ENCODE data around the gene APLN.
A peak's percentile ranks its signal among the peaks of the same experiment; 100 is the strongest.

The APLN gene

DNA sequence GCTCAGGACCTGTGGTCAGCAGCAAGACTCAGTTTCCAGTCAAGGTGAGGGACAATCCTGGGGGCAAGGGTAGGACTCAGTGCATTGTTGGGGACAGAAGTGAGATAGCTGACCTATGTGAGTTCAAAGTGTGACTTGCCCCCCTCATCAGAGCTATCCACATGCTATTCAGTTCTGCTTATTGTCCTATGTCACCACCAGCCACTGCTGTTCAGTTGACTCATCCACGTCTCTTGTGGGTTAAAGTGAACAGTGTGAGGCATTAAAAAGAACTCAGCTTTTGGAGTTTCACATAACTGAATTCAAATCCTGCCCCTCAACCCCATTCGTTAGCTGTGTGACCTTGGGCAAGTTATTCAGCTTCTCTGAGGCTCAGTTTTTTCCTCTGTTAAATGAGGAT, 4.4 kb upstream of the APLN start:
- DNase-seq = no peak

DNA sequence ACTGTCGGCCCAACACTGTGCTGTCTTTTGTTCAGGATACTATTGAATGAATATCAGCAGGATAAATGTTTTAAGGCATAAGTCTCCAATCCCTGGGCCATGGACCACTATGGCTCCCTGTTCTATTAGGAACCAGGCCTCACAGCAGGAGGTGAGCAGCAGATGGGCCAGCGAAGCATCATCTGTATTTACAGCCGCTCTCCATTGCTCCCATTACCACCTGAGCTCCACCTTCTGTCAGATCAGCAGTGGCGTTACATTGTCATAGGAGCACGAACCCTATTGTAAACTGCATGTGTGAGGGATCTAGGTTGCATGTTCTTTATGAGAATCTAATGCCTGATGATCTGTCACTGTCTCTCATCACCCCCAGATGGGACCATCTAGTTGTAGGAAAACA, 3.7 kb upstream of the APLN start:
- no peak for DNase-seq

DNA sequence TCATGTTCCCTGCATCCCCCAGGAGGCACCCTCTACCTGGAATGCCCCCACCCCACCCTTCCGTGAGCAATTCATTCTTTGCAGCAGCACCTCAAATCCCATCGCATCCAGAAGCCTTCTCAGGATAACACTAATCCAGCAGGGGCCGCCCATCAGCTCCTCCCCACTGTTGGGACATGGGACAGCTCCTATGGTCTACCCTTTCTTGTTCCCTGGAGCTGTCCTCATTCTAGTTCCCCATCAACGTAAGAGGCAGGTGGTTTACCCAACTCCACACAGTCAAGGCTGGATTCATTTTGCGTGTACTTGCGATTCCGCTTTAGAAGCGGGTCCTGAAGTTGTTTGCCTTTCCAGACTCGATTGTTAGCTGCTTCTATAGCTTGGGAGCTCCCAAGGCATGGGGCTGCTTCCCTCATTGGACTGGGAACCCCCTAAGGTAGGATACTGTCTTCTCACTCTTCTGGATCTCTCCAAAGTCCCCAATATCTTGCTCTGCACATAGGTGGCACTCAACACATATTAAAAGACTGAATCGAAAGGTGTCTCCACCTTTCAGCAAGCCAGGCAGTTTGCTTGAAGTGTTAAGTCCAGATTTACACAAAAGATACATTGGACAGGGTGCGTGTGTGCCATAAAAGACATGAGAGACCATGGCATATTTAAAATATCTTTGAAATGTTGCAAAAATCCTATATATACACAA, 942 bp upstream of the APLN start:
- peak; percentile 39 for DNase-seq

DNA sequence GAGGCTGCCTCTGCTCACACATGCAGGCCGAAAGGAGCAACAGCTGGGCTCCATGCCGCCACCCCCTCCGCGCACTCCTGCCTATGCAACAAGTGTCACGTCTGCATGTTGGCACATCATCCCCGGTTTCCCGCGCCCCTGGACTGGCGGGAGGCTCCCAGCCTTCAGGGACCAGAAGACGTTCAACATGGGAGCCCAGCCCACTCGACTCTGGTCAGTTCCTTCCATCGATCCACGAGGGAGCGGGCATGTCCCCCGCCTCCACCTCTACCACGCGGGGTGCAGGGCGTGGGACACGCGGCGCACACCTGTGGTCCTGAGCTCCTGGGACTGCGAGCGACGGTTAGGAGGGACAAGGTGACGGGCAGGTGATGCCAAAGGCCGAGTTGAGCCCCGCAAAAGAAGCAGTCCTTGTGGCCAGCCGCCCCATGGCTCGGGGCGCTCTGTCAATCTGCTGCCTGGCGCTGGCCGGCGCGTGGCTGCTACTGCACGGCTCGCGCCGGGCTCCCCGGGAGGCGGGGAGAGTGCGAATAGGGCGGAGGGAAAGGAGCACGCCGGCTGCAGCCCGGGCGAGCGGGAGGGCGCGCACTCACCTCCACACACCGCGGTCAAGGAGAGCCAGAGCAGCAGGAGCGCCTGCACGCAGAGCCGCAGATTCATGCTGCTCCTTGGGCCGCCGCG, 645 bp downstream of the APLN start:
- DNase-seq = peak; percentile 5

DNA sequence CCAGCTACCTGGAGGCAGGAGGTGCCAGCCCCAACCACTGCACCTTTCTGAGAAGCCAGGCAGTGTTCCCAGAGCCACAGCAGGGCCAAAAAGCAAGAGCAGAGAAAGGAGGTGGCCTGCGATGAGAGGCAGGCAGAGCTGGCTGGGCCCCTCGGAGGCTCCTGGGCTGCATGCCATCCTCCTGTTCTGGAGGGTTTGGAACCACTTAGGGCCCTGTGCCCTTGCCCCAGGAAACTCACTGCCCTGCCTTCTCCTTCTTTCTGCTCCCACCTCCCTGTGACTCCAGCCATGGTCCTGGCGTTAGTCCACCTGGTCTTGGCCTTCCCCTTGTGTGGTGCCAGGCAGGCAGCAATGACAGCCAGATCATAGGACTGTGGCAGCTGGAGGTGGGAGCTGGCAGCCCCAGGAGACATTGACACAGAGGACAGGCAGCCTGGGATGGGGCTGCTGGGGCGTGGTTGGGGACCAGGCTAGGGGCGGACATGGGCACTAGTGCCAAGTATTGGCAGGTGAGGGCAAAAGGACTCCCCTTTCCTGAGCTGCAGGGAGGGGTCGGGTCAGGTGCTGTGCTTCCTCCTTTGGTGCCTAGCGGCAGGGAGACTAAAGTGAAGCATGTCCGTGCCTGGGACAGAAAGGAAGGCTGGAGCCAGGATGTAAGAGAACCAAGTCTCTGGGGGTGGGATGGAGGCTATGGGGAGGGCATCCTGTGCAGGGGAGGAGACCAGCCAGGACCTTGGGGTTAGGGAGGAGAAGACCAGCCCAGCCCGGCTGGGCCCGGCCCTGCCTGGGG, 1.4 kb downstream of the APLN start:
- DNase-seq = no peak

DNA sequence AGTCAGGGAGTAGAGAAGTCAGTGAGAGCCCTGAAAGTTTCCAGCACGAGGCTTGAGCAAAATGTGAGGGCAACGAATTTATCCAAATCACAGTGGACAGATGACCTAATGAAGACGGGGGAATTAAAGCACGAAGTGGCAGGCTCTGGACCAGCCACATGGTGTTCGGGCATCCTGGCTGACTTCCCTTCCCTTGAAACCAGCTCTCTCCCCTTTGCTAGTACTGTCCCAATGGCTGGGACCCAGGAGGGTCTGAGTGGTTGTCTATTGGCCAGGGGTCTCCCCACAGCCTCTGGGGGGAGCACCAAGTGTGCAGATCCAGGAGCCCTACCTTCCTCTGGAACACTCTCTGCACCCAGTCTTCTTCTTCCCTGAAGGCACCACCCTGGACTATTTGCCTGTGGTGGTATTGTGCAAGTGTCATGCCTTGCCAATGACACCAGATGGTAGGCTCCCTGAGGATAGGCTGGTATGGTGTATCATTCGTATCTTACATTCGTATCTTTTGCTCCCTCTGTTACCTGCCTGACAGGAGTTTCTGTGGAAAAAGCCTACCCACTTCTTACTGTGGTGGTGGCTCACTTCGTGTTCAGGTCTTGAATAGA, 2.1 kb downstream of the APLN start:
- no peak for DNase-seq

DNA sequence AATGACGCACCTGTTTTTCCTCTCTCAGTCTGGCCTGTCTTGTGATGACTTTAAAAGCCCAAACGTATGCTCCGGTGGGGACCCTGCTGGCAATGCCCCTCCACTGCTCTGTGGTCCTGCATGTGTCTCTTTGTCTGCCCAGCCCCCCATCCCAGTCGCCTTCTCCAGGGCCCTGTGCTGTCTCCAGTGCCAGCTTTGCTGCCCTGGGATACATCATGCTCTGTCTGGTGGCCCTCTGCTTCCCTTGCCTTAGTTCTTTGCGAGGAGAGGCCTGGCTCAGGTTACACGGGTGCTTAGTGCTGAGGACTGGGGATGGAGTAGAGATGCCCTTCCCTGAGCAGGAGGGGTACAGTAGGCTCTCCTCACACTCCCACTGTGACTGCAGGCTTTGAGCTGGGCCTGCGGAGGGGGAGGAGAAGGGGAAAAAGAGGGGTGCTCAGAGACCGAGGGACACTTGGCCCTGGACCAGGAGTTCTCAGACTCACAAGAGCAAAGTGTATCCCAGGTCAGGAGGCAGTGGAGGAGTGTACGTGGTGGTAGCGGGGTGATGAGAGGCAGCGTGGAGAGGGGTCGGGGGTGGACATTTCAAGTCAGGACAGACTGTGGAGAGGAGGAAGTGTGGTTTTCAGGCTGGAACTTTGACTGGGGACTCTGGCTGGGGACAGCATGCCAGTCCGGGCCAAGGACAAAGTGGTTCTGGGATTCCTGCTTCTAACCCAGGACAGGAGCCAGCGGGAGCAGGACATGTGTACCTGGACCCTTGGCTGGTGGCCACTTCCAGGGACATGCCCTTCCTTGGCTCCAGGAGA, 2.8 kb downstream of the APLN start:
- no peak for DNase-seq

DNA sequence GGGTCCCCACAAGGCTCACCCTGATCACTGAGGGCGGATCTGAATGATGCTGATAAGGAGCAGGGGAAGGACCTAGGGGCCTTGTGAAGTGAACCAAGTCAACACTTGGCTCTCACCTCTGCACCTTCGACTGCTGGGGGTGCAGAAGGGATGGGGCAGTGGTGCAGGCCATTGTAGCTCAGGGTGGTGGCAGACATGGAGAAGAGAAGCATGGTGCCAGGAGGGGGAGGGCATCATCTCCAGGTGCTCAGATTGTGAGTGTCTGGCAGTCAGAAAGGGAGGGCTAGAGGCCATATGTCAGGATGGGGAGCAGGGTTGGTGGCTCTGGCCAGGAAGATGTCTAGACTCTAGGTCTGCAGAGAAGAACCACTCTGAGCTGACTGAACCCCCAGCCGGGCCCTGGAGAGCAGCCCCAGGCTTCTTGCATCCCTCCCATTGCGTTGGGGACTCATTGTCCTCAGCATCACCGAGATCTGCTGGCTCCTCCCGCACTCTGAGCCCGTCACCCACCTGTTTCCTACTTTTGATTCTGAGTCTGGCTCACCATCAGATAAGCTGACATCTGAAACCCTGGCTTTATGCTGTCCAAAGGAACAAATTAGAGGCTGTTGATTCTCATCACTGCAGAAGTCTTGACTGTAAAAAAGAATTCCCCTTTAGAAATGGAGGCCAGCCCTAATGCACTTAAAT, 3.8 kb downstream of the APLN start:
- no peak for DNase-seq

DNA sequence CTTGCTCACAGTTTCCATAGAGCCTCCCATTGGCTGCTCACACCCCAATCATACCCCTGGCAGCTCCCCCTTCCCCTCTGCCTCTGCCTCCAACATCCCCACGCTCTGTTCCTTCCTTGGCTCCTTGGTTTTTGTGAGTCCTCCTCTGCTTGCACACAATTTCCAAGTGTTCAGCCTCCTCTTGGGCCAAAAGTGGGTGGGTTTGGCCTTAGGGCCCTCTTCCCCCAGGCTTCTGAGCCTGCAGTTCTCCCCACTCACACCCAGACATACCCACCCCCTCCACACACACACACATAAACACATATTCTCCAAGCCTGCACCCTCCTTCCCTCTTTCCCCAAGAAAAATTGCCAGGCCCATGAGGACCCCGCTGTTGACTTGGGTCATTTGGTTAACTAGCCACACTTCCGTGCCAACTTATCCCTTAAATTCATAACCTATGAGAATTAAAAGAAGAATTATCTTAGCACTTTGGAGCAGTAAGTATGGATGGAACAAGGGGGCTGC, 4.5 kb downstream of the APLN start:
- DNase-seq = no peak

DNA sequence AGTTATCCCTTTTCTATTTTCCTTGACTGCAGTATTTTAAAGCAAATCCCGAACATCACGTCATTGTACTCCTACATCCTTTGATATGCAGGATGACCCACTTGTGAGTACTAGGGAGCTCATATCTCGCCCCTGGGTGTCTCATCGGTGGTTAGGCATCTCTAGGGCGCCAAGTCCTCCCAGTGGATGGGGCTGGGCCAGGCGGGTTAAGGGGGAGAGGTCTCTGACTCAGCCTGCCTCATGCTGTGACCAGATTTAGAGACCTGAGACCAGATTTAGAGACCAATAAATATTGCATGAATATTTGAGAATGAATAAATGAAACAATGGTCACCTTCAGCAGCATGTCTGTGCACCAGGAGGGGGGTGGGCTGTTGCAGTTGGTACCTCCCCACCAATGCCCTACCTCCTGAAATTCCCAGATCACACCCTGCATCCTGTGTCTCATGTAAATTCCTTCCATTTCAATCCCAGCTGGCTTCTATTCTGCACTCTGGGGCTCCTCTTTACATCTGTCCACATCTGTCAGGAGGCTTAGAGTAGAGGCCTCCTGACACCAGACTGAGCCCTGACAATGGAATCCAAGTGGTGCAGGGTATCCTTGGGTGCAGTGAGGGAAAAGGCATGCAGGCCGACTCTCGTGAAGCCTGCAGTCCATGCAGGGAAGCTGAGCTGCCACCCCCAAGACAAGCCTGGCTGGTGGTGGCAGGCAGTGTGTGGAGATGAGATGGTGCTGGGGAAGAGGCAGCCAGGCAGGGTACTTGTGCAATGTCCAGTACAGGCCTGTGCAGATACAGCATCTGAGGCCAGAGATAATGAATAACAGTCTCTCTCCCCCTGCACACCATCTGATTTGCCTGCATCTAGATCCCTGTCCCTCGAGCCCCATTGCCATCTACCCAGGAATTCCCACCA, 5.2 kb downstream of the APLN start:
- DNase-seq = no peak

DNA sequence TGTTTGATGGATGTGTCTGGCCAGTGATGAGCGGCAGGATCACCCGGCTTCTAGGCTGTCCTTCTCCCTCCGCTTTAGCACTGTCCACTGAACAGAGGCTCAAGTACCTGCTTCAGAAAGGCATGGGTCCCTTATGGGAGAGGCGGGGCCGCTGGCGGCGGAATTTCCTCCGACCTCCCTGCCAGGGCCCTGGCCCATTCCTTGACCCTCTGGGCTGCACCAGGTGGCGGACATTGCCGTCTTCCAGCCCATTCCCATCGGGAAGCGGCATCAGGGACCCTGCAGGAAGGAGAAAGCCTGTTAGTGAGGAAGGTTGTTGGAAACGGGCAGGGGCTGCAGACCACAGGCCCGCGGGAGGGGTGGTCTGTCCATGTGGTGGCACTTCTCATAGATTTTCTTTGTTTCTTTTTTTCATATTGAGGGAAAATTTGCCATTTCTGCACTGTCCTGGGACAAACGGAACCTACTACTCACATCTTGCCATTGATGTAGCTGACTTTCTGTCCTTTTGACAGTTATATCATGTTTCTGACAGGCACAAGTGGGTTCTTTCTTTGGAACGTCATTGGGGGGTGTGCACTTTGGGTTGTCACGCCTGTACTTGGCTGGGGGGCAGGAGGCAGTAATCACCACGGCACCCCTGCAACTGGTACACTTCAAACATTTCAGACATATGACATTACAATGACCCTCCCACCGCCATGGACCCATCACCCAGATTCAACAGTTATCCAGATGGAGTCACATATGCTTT, 6.1 kb downstream of the APLN start:
- DNase-seq = no peak

DNA sequence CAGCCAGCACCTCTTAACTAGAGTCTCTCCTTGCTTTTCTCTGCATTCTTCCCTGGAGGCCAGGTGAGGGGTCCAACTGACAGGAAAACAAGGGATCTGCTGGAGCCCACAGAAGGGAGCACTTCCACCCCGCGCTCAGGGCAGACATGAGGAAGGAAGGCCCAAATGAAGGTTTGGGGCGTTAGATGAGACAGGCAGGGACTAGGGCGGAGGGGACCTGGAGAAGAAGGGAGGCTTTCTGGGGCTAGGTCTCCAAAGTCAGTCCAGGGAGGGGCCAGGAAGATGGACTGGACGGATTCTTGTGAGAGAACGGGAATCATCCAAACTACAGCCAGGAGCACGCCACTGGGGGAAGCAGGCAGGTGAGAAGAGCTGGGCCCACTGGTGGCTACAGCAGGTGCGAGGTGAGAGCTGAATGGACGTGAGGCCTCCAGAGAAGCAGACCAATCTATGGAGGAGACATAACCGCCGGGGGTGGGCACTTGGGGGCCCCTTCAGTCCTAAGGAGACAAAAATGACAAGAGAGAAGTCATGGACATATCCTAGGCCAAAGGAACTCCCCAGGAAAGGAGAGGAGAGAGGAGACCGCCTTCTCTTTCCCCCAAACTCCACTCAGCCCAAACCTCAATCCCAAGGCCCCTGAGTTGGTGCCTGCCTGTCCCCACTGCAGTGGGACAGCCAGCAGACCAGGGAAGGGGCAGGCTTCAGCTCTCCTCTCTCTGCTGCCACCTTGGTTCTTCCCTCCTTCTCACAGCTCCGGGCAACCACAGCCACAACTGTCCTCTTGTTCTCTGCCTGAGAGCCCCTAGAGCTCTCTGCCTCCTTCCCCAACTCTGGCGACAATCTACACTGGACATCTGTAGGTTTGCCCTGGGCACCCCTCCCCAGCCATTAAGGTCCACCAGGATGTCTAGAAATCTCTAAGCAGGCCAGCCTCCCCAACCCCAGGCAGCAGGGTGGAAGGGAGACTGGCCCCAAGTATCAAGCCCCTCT, 7.0 kb downstream of the APLN start:
- DNase-seq = no peak

DNA sequence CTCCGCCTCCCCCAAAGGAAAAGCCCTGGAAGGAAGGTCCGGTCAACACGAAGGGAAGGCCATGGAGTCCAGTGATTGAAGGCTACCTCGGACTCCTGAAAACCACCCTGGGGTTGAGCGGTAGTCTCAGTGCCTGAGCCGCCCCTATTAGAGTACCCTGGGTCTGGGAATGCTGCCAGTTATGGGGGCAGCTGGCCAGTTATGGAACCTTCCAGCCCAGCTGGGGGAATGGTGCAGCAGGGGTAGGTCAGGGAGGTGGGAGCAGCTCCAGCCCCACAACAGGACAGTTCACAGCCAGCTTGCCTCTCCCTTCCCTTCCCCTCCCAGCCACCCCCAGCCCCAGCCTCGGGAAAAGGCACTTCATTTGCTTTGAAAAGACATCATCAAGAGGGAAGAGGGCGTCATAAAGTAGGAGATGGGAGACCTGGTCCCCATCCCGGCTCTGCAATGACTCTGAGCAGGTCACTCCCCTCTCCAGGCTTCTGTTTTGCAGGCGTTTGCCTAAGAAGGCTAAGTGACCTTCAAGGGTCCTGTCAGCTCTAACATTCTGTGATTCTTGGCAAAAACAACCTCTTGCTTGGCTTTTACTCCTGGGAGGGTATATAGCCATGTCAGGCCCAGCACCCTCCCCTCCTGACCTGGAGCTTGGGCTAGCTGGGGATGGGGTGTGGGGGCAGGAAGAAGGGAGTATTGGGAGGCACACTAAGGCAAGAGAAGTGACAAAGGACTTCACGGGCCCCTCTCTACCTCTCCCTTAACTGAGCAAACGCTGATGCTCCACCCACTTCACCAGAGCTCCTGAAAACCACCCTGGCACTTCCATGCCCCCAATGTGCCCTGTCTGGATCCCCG, 8.0 kb downstream of the APLN start:
- no peak for DNase-seq

DNA sequence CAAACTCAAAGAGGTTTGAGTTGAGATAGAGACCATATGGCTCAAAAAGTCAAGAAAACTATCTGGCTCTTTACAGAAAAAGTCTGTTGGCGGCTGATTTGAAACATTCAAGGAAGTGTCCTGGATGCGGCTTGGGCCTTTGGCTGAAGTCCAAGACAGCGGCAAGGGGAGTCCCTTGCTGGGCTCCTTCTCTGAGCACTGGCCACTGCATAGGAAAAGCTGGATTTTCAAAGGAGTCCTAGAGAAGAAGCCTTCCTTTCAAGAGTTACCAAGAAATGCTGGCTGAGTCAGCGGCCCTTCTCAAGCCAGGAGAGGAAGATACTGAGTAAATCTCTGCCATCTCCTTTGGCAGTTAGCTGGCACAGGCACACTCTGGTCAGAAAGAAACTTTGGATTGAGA, 12.1 kb downstream of the APLN start:
- DNase-seq = no peak

DNA sequence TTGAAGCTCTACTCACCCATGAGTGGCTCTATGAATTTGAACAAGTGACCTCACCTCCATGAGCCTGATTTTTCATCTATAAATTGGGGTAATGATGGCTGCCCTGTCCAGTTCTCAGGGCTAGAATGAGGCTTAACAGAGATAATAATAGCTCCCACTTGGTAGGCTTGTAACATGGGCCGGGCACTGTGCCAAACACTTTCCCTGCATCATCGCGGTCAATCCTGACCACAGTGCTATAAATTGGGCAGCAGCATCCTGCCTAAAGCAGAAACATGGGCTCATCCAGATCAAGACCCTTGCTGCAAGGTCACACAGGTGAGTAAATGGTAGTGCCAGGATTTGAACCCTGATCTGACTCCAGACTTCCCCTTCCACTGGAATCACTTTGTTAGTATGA, 12.8 kb downstream of the APLN start:
- DNase-seq = no peak

DNA sequence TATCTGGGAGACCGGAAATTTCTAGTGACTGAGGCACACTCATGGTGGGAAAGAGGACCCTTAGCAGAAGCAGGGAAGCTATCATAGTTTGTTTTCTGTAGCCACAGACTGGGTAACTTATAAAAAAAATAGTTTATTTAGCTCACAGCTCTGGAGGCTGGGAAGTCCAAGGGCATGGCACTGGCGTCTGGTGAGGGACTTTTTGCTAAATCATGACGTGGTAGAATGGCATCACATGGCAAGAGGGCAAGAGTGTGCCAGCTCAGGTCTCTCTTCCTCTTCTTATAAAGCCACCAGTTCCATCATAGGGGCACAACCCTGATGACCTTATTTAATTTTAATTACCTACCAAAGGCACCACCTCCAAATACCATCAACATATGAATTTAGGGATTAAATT, 13.3 kb downstream of the APLN start:
- DNase-seq = no peak

DNA sequence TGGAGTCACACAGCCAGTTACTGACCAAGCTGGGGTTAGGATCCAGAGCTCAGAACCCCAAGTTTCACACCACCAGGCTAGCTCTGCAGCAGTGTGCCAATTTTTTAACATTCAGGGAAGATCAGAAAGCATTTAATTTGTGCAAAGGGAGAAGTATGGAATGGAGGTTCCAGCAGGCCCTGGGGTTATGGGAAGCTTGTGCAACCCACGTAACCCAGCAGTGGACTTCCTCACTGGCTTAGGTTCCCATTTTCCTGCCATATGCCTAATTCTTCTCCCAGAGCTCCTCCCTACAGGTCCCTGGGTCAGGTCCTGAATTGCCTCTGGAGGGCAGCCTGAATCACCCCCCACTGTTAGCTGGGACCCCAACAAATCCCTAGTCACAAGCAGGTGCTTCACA, 14.0 kb downstream of the APLN start:
- no peak for DNase-seq

DNA sequence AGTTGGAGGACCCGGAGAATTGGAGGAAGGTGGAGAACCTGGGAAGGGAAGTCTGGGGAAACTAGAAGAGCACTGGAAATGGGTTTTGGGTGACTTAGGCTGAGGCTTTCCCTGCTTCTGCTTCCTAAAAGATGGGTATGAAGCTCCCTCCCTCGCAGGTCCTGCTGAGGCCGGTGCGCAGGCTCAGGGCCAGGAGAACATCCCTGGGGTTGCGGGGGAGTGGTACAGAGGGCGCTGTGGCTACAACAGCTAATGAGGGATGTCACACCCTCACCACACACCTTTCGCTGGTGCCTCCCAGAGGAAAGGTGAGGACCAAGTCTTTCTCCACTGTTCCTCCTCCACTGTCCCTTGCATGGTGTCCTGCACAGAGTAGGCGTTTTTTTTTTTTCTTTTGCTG, 15.8 kb downstream of the APLN start:
- no peak for DNase-seq
